Panc1 (cell line): ENCODE results near the gene CENPP.

Experiments
- TCF7L2 ChIP-seq: IDR thresholded peaks from 2 replicates; pipeline ENCODE4 v1.6.1; 2011; ENCODE audit warnings: mild to moderate bottlenecking, low read depth, low read length, inconsistent platforms
- TF ChIP-seq, protein P1 (sequence below): fragments of 450-650 bp; IDR thresholded peaks from 2 replicates; pipeline ENCODE4 v1.5.1; 2017; ENCODE audit warnings: mild to moderate bottlenecking

DNA sequence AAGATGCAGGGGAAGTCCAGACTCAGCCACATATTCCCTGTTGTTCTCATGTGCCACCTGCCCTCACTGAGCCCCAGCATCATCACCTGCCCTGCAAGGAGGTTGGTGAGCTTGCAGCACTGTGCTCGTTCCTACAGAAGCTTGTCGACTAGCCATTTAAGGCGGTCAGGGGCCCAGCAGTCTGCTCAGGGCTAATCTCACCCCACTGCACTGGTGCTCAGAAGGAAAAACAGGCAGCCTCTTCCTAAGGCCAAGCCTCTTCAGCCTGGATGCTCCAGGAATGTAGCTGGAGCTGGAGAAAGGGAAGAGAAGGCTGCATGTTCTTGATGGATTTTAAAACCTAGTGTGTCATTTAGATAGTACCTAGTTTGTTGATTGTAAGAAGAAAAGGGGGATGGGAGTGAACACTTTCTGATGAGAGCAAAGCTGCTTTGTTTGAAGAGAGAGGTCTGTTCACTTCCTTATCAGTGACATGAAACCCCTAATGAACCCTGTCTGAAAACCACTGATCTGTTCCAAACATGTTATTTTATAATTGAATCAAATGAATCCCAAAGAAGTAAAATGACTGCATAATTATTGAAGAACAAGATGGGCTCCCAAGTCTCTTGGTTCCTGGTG lies 167.1 kb downstream of the CENPP start:
- TF ChIP-seq, protein P1, sequence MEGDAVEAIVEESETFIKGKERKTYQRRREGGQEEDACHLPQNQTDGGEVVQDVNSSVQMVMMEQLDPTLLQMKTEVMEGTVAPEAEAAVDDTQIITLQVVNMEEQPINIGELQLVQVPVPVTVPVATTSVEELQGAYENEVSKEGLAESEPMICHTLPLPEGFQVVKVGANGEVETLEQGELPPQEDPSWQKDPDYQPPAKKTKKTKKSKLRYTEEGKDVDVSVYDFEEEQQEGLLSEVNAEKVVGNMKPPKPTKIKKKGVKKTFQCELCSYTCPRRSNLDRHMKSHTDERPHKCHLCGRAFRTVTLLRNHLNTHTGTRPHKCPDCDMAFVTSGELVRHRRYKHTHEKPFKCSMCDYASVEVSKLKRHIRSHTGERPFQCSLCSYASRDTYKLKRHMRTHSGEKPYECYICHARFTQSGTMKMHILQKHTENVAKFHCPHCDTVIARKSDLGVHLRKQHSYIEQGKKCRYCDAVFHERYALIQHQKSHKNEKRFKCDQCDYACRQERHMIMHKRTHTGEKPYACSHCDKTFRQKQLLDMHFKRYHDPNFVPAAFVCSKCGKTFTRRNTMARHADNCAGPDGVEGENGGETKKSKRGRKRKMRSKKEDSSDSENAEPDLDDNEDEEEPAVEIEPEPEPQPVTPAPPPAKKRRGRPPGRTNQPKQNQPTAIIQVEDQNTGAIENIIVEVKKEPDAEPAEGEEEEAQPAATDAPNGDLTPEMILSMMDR: no peak
- no peak for TF ChIP-seq TCF7L2
